ENCODE results near the gene CISD2. TPM values are rescaled to one million over a fixed set of nuclear protein-coding genes. Genes with fewer than 3 reads are reported as not detected.

CISD2 gene
- total and polyA plus RNA-seq, 4 donors, result 31.7 to 65.9 (median 59.9) TPM

DNA sequence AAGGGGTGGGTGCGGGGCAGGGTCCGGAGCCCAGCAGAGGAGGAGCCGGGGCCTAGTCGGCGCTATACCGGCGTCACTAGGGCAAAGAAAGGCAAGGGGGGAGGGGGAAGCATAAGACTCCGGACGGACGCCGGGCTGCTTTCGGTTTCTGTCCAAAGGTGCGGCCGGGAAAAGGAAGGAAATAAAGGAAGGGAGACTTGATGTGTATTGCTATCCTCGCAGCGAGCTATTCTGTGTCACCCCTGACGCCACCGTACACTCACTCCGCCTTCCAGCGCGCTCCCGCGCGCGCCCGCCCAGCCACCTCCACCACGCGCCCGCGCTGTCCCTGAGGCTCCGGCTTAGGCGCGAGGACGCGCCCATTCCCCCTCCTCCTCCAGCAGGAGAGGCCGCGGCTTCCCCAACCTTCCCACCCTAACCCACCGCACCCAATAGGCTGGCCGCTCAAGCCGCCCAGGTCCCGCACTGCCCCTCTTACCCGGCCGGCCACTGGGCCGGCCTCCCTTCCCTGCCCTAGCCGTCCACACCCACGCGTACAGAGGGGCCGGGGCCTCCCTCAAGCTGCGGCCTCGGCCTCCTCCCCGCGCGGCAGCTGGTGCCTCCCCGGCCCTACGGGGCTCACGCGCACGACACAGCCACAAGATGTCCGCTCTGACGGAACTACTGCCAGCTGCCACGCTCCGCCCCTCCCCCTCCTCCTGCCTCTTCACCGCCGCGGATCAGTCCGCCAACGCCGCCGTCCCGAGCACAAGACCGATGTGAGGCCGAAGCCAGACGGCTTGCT, 41.7 kb upstream of the CISD2 start, which contains the start of gene UBE2D3:
Gene UBE2D3 (minus strand): TSS at position 662 of the 784 bp plus-strand sequence. CDS start 1,043 bp downstream, outside the sequence.
- Histone ChIP-seq H3K27me3 (ENCODE audit: control insufficient read depth, insufficient read depth, low read length) (no peaks in the 10 kb centered on the region), H3K4me3 (ENCODE audit: low read depth, low read length) (peak within 1 kb of the TSS; percentile 99), H3K27ac (ENCODE audit: low read depth, low read length) (peak within 1 kb of the TSS; percentile 100), H3K36me3 (ENCODE audit: control insufficient read depth, insufficient read depth, low read length) (peaks cover 3% of the 10 kb centered on the region), H3K4me1 (ENCODE audit: control insufficient read depth, insufficient read depth, low read length) (peaks cover 7% of the 10 kb centered on the region), H3K9me3 (ENCODE audit: control insufficient read depth, insufficient read depth, low read length) (no peaks in the 10 kb centered on the region)
- peak; percentile 72 to 98 (median 89) for DNase-seq (ENCODE audit: low read depth in 4 of 6, low spot score in 6 of 6)
- under 1% methylated on average over 73 of the region's 73 CpGs for WGBS (ENCODE audit: insufficient coverage)

DNA sequence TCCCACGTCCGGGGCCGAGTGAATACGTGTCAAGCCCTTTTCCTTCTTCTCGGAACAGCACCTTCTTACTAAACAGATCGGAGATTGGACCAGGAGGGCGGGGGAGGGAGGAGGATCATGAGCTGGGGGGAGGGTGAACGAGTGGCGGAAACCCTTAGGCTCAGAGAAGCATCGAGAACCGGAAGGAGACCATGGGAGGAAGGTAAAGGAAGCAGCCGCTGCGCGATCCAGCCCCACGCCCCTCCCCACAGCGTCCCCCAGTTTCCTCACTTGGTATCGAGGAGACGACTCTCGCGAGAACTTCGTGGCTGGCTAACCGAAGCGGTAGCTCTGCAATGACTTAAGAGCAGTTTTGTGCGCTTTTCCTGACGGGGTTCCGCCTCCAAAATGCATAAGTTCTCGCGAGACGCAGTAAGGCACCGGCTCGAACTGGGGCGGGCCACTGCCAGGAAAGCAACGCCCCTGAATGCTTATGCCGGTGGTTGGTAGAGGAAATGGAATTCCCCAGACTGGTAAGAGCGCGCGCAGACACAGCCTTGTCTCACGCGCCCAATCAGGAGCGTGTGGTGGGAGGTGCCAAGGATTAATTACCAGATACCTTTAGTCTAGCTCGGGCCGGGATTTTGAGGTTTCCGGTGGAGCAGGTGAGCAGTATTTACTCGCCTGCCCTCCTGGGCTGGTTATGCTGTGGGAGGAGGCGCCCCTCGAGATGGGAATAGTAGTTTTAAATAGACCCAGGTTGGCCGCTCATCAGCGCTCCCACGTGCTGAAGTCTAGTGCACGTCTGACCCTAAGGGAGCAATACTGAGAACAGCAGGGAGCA, 40.9 kb upstream of the CISD2 start:
- H3K4me3 ChIP-seq (ENCODE audit: low read depth, low read length), result peak overlapping the region; percentile 99
- no peaks in the 10 kb centered on the region for H3K9me3 ChIP-seq (ENCODE audit: control insufficient read depth, insufficient read depth, low read length)
- 0% methylated on average over 41 of the region's 50 CpGs for WGBS (ENCODE audit: insufficient coverage)

DNA sequence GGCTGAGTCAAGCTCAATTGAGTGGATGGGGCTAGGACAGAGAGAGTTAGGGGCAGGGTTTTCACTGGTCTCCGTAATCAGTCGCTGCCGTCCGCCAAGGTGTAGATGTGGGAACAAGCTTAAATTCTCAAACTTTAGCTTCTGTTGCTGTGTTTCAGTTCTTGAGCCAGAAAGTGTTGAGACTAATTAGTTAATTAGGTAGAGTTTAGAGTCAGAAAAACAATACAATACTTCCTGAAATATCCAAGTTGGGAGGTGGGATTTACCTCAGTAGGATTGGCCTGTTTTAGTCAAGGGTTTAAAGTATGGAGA, 40.3 kb upstream of the CISD2 start:
- peak overlapping the region; percentile 100 for H3K27ac ChIP-seq (ENCODE audit: low read depth, low read length)
- no peaks in the 10 kb centered on the region for H3K36me3 ChIP-seq (ENCODE audit: control insufficient read depth, insufficient read depth, low read length)
- H3K27me3 ChIP-seq (ENCODE audit: control insufficient read depth, insufficient read depth, low read length), result no peaks in the 10 kb centered on the region
- peaks cover 3% of the 10 kb centered on the region for H3K4me1 ChIP-seq (ENCODE audit: control insufficient read depth, insufficient read depth, low read length)
- WGBS (ENCODE audit: insufficient coverage), result 0% methylated on average over 4 of the region's 4 CpGs
- no peaks in the 10 kb centered on the region for H3K9me3 ChIP-seq (ENCODE audit: control insufficient read depth, insufficient read depth, low read length)
- no peak for DNase-seq (ENCODE audit: low read depth in 4 of 6, low spot score in 6 of 6)
- peak overlapping the region; percentile 99 for H3K4me3 ChIP-seq (ENCODE audit: low read depth, low read length)

More for the DNA sequence above, 40.9 kb upstream of the CISD2 start:
- H3K36me3 ChIP-seq (ENCODE audit: control insufficient read depth, insufficient read depth, low read length), result no peaks in the 10 kb centered on the region
- H3K27ac ChIP-seq (ENCODE audit: low read depth, low read length), result peak overlapping the region; percentile 100
- H3K4me1 ChIP-seq (ENCODE audit: control insufficient read depth, insufficient read depth, low read length), result peaks cover 3% of the 10 kb centered on the region
- no peaks in the 10 kb centered on the region for H3K27me3 ChIP-seq (ENCODE audit: control insufficient read depth, insufficient read depth, low read length)
- DNase-seq (ENCODE audit: low read depth in 4 of 6, low spot score in 6 of 6), result peak; percentile 98 to 100 (median 100)

DNA sequence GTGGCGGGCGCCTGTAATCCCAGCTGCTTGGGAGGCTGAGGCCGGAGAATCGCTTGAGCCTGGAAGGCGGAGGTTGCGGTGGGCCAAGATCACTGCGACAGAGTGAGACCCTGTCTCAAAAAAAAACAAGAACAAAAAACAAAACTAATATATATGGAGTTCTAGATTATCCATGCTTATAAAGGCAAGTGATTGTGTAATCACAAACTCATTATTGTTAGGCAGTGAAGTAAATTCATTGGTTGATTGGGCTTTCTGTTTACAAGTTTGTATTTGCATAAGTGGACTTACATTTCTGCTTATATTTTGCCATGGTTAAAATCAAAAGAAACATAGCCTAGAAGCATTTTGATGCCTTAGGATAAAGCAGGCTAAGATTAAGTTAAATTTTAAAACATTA, 39.0 kb upstream of the CISD2 start:
- WGBS (ENCODE audit: insufficient coverage), result no CpG with 5 or more reads among the region's 7 CpGs
- no peak overlapping the region for H3K27ac ChIP-seq (ENCODE audit: low read depth, low read length)
- H3K4me3 ChIP-seq (ENCODE audit: low read depth, low read length), result no peak overlapping the region

DNA sequence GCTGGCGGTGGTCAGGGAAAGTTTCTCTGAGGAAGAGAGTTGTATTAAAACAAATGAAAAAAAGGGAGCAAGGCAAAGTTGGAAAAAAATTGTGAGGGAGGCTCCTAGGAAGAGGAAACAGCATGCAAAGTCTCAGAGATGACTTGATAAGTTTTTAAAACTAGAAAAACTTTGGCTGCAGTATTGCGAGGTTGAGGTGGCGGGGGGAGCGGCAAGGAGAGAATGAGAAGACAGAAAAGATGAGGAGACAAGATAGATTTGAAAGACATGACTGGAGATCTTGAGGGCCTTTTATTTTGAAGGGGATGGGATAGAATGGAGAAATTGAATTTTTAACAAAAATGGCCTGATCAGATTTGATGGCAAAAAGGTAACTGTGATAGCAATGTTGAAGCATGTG, 36.7 kb upstream of the CISD2 start:
- WGBS (ENCODE audit: insufficient coverage), result 86% methylated on average over 3 of the region's 4 CpGs
- peaks cover 3% of the 10 kb centered on the region for H3K4me1 ChIP-seq (ENCODE audit: control insufficient read depth, insufficient read depth, low read length)
- H3K9me3 ChIP-seq (ENCODE audit: control insufficient read depth, insufficient read depth, low read length), result no peaks in the 10 kb centered on the region
- no peak for DNase-seq (ENCODE audit: low read depth in 4 of 6, low spot score in 6 of 6)
- H3K27ac ChIP-seq (ENCODE audit: low read depth, low read length), result no peak overlapping the region
- no peaks in the 10 kb centered on the region for H3K36me3 ChIP-seq (ENCODE audit: control insufficient read depth, insufficient read depth, low read length)
- H3K27me3 ChIP-seq (ENCODE audit: control insufficient read depth, insufficient read depth, low read length), result no peaks in the 10 kb centered on the region
- no peak overlapping the region for H3K4me3 ChIP-seq (ENCODE audit: low read depth, low read length)

More for the DNA sequence above, 39.0 kb upstream of the CISD2 start:
- no peak for DNase-seq (ENCODE audit: low read depth in 4 of 6, low spot score in 6 of 6)
- Histone ChIP-seq H3K4me1 (ENCODE audit: control insufficient read depth, insufficient read depth, low read length) (peaks cover 3% of the 10 kb centered on the region), H3K27me3 (ENCODE audit: control insufficient read depth, insufficient read depth, low read length) (no peaks in the 10 kb centered on the region), H3K36me3 (ENCODE audit: control insufficient read depth, insufficient read depth, low read length) (no peaks in the 10 kb centered on the region), H3K9me3 (ENCODE audit: control insufficient read depth, insufficient read depth, low read length) (no peaks in the 10 kb centered on the region)

DNA sequence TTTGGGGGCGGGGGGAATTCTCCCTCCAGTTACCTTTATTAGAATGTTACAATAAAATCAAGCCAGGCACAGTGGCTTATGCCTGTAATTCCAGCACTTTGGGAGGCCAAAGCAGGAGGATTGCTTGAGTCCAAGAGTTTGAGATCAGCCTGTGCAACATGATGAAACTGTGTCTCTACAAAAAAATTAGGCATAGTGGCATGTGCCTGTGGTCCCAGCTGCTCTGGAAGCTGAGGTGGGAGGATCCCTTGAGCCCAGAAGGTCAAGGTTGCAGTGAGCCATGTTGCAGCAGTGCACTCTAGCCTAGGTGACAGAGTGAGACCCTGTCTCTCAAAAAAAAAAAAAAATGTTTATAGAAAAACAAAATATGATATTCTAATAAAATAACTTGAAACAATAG, 36.1 kb upstream of the CISD2 start:
- Histone ChIP-seq H3K4me1 (ENCODE audit: control insufficient read depth, insufficient read depth, low read length) (peaks cover 3% of the 10 kb centered on the region), H3K9me3 (ENCODE audit: control insufficient read depth, insufficient read depth, low read length) (no peaks in the 10 kb centered on the region), H3K36me3 (ENCODE audit: control insufficient read depth, insufficient read depth, low read length) (no peaks in the 10 kb centered on the region), H3K27ac (ENCODE audit: low read depth, low read length) (no peak overlapping the region), H3K27me3 (ENCODE audit: control insufficient read depth, insufficient read depth, low read length) (no peaks in the 10 kb centered on the region), H3K4me3 (ENCODE audit: low read depth, low read length) (no peak overlapping the region)
- no CpG with 5 or more reads among the region's 1 CpG for WGBS (ENCODE audit: insufficient coverage)
- DNase-seq (ENCODE audit: low read depth in 4 of 6, low spot score in 6 of 6), result no peak

DNA sequence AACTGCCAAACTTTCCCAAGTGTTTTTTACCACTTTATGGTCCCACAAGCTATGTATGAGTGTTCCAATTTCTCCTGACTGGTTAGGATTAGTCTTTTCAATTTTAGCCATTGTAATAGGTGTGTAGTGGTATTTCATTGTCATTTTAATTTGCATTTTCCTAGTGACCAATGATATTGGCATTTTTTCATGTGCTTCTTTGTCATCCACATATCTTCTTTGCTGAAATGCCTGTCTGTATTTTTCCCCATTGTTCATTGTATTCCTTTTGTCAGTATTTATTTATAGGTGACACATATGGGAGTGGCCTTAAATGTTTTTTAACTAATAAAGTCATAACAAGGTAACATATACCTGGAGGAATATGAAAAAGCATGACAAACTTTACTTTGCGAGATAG, 32.2 kb upstream of the CISD2 start:
- Histone ChIP-seq H3K27ac (ENCODE audit: low read depth, low read length) (no peak overlapping the region), H3K4me1 (ENCODE audit: control insufficient read depth, insufficient read depth, low read length) (no peaks in the 10 kb centered on the region), H3K27me3 (ENCODE audit: control insufficient read depth, insufficient read depth, low read length) (no peaks in the 10 kb centered on the region), H3K4me3 (ENCODE audit: low read depth, low read length) (no peak overlapping the region), H3K9me3 (ENCODE audit: control insufficient read depth, insufficient read depth, low read length) (no peaks in the 10 kb centered on the region), H3K36me3 (ENCODE audit: control insufficient read depth, insufficient read depth, low read length) (no peaks in the 10 kb centered on the region)
- no peak for DNase-seq (ENCODE audit: low read depth in 4 of 6, low spot score in 6 of 6)
- WGBS (ENCODE audit: insufficient coverage), result no CpG with 5 or more reads among the region's 1 CpG

DNA sequence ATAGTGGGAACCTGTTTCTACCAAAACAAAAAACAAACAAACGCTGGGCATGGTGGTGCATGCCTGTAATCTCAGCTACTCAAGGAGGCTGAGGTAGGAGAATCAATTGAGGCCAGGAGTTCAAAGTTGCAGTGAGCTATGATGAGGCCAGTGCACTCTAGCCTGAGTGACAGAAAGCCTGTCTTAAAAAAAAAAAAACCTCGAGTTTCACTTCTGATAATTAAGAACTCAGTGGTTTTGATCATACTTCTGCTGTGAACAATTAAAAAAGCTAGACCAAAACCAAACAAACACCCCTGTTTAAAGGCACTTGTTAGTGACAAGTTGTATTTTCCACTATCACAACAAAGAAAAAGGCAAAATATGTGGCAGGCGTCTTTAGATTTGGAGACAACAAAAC, 26.4 kb upstream of the CISD2 start:
- no peaks in the 10 kb centered on the region for H3K4me1 ChIP-seq (ENCODE audit: control insufficient read depth, insufficient read depth, low read length)
- no peaks in the 10 kb centered on the region for H3K27me3 ChIP-seq (ENCODE audit: control insufficient read depth, insufficient read depth, low read length)
- no peaks in the 10 kb centered on the region for H3K36me3 ChIP-seq (ENCODE audit: control insufficient read depth, insufficient read depth, low read length)
- H3K27ac ChIP-seq (ENCODE audit: low read depth, low read length), result no peak overlapping the region
- H3K9me3 ChIP-seq (ENCODE audit: control insufficient read depth, insufficient read depth, low read length), result no peaks in the 10 kb centered on the region
- no peak overlapping the region for H3K4me3 ChIP-seq (ENCODE audit: low read depth, low read length)
- no peak for DNase-seq (ENCODE audit: low read depth in 4 of 6, low spot score in 6 of 6)
- no CpG with 5 or more reads among the region's 3 CpGs for WGBS (ENCODE audit: insufficient coverage)

DNA sequence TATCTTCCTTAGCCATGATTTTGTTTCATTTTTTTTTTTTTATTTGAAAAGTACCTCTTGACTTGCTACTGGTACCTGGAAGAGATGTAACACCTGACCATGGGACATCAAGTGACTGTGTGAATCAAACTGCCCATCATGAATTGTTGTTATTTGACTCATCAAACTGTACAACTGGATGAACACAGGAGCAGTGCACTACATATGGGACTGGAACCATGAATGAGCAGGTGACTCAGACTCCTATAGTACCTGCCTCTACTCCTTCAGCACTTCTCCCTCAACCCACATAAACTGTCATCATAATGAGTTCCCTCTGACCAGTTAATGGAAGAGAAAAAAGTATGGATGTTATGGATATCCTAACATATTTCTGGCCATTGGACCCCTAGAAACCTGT, 25.5 kb upstream of the CISD2 start:
- Histone ChIP-seq H3K4me3 (ENCODE audit: low read depth, low read length) (no peak overlapping the region), H3K36me3 (ENCODE audit: control insufficient read depth, insufficient read depth, low read length) (no peaks in the 10 kb centered on the region), H3K4me1 (ENCODE audit: control insufficient read depth, insufficient read depth, low read length) (no peaks in the 10 kb centered on the region), H3K27ac (ENCODE audit: low read depth, low read length) (no peak overlapping the region), H3K27me3 (ENCODE audit: control insufficient read depth, insufficient read depth, low read length) (no peaks in the 10 kb centered on the region), H3K9me3 (ENCODE audit: control insufficient read depth, insufficient read depth, low read length) (no peaks in the 10 kb centered on the region)
- DNase-seq (ENCODE audit: low read depth in 4 of 6, low spot score in 6 of 6), result no peak

DNA sequence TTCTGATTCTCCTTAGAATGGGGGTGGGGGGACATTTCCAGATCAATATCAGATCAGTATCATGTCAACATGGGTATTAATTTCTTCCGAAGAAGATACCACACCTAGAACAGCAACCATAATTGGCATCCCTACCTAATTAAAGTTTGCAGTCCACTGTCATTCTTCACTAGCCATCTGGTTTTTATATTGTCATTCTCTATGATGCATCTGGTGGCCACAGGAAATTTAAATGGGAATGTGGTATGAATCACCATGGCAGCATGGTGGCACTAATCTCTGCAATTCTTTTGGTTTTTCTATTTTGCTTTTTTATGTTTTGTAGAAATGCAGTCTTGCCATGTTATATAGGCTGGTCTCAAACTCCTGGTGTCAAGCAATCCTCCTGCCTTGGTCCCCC, 24.9 kb upstream of the CISD2 start:
- no peaks in the 10 kb centered on the region for H3K36me3 ChIP-seq (ENCODE audit: control insufficient read depth, insufficient read depth, low read length)
- no peak for DNase-seq (ENCODE audit: low read depth in 4 of 6, low spot score in 6 of 6)
- H3K9me3 ChIP-seq (ENCODE audit: control insufficient read depth, insufficient read depth, low read length), result no peaks in the 10 kb centered on the region
- no peak overlapping the region for H3K4me3 ChIP-seq (ENCODE audit: low read depth, low read length)
- no peaks in the 10 kb centered on the region for H3K4me1 ChIP-seq (ENCODE audit: control insufficient read depth, insufficient read depth, low read length)
- H3K27me3 ChIP-seq (ENCODE audit: control insufficient read depth, insufficient read depth, low read length), result no peaks in the 10 kb centered on the region
- no CpG with 5 or more reads among the region's 1 CpG for WGBS (ENCODE audit: insufficient coverage)
- H3K27ac ChIP-seq (ENCODE audit: low read depth, low read length), result no peak overlapping the region

Data from spinal cord (tissue), 10 donors.